ENCODE measurements around the gene PLAAT5.

PLAAT5 gene

GRCh38 chr11:63512816-63513215 is 21.8 kb upstream of the PLAAT5 start:
- DNase-seq (ENCODE audit: low read depth, low spot score), result no peak

GRCh38 chr11:63511048-63511748 is 20.2 kb upstream of the PLAAT5 start:
- no peak for DNase-seq (ENCODE audit: low read depth, low spot score)

GRCh38 chr11:63510360-63511047 is 19.5 kb upstream of the PLAAT5 start:
- DNase-seq (ENCODE audit: low read depth, low spot score), result no peak

GRCh38 chr11:63508745-63509144 is 17.8 kb upstream of the PLAAT5 start:
- DNase-seq (ENCODE audit: low read depth, low spot score), result no peak

- DNase-seq (ENCODE audit: low read depth, low spot score), result peak; percentile 74
Observed at GRCh38 chr11:63508009-63508408, 17.0 kb upstream of the PLAAT5 start.

- DNase-seq (ENCODE audit: low read depth, low spot score), result no peak
Observed at GRCh38 chr11:63507511-63507910, 16.5 kb upstream of the PLAAT5 start.

GRCh38 chr11:63506876-63507275 is 15.9 kb upstream of the PLAAT5 start:
- DNase-seq (ENCODE audit: low read depth, low spot score), result no peak

- no peak for DNase-seq (ENCODE audit: low read depth, low spot score)
Observed at GRCh38 chr11:63505857-63506528, 15.0 kb upstream of the PLAAT5 start, which contains the start of gene LGALS12. TSS of gene LGALS12 (plus strand) at chr11:63506084. CDS start at chr11:63506459, 375 bp downstream.

GRCh38 chr11:63504933-63505586 is 14.1 kb upstream of the PLAAT5 start:
- no peak for DNase-seq (ENCODE audit: low read depth, low spot score)

- no peak for DNase-seq (ENCODE audit: low read depth, low spot score)
Observed at GRCh38 chr11:63504054-63504453, 13.1 kb upstream of the PLAAT5 start.

GRCh38 chr11:63503492-63503891 is 12.5 kb upstream of the PLAAT5 start:
- DNase-seq (ENCODE audit: low read depth, low spot score), result no peak

GRCh38 chr11:63502252-63502820 is 11.4 kb upstream of the PLAAT5 start:
- DNase-seq (ENCODE audit: low read depth, low spot score), result no peak

- DNase-seq (ENCODE audit: low read depth, low spot score), result no peak
Observed at GRCh38 chr11:63501236-63501635, 10.3 kb upstream of the PLAAT5 start.

- no peak for DNase-seq (ENCODE audit: low read depth, low spot score)
Observed at GRCh38 chr11:63499874-63500273, 8.9 kb upstream of the PLAAT5 start.

- DNase-seq (ENCODE audit: low read depth, low spot score), result no peak
Observed at GRCh38 chr11:63494975-63495374, 4.0 kb upstream of the PLAAT5 start.

- no peak for DNase-seq (ENCODE audit: low read depth, low spot score)
Observed at GRCh38 chr11:63493127-63493526, 2.2 kb upstream of the PLAAT5 start.

GRCh38 chr11:63492441-63492840 is 1.5 kb upstream of the PLAAT5 start:
- DNase-seq (ENCODE audit: low read depth, low spot score), result no peak

GRCh38 chr11:63491636-63492372 is 837 bp upstream of the PLAAT5 start:
- no peak for DNase-seq (ENCODE audit: low read depth, low spot score)

GRCh38 chr11:63491240-63491587 is 247 bp upstream of the PLAAT5 start:
- no peak for DNase-seq (ENCODE audit: low read depth, low spot score)

- peak; percentile 50 for DNase-seq (ENCODE audit: low read depth, low spot score)
Observed at GRCh38 chr11:63489879-63490278, 1.1 kb downstream of the PLAAT5 start.

GRCh38 chr11:63488789-63489188 is 2.2 kb downstream of the PLAAT5 start:
- no peak for DNase-seq (ENCODE audit: low read depth, low spot score)

All from iPS DF 19.7 (cell line).